Astrocyte of the cerebellum (primary cell): ENCODE measurements around the gene MRGPRX2.

Experiments
- DNase-seq: peaks from one replicate; pipeline ENCODE4 v3.0.0-alpha.2; 2011; ENCODE audit warnings: low read depth
- H3K4me3 ChIP-seq: 2 replicates; pipeline ENCODE4 v1.5.1; 2011; ENCODE audit warnings: mild to moderate bottlenecking, low read depth, low read length, moderate library complexity
- in situ Hi-C: cut with HindIII; loops from 2 replicates; pipeline ENCODE4 v1.10.0; 2017; ENCODE audit warnings: low sequenced_read_pairs
- TF ChIP-seq, protein P1 (sequence below): IDR thresholded peaks from 2 replicates; pipeline ENCODE4 v1.5.1; 2012; ENCODE audit warnings: low read length, low read depth, moderate library complexity, mild to moderate bottlenecking; ENCODE audit errors: missing control alignments

MRGPRX2 gene

GRCh38 chr11:19012636-19013035, 47.9 kb downstream of the MRGPRX2 start:
- TF ChIP-seq, protein P1, sequence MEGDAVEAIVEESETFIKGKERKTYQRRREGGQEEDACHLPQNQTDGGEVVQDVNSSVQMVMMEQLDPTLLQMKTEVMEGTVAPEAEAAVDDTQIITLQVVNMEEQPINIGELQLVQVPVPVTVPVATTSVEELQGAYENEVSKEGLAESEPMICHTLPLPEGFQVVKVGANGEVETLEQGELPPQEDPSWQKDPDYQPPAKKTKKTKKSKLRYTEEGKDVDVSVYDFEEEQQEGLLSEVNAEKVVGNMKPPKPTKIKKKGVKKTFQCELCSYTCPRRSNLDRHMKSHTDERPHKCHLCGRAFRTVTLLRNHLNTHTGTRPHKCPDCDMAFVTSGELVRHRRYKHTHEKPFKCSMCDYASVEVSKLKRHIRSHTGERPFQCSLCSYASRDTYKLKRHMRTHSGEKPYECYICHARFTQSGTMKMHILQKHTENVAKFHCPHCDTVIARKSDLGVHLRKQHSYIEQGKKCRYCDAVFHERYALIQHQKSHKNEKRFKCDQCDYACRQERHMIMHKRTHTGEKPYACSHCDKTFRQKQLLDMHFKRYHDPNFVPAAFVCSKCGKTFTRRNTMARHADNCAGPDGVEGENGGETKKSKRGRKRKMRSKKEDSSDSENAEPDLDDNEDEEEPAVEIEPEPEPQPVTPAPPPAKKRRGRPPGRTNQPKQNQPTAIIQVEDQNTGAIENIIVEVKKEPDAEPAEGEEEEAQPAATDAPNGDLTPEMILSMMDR: no peak
- H3K4me3 ChIP-seq: no peak overlapping the region
- in situ Hi-C loops: no loop called here
- DNase-seq: no peak
